Measurements from ENCODE around the gene BUB1B.

DNA sequence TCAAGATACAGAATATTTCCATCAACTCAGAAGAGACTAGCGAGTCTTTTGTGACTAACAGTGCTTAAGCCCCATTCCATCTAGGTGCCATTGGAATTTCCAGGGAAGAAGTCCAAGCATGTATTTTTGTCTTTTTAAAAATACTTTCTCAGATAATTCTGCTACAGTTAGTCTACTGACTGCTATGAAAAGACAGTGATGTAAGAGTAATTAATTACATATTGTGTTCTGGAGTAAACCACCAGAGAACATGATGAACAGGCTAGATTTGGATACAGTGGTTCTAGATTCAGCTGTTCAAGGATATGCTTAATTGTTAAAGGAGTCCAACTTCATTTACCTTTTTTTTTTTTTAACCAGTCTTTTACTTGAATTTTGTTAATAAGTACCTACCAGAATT, 43.2 kb downstream of the BUB1B start:
- TF ChIP-seq, protein P1, sequence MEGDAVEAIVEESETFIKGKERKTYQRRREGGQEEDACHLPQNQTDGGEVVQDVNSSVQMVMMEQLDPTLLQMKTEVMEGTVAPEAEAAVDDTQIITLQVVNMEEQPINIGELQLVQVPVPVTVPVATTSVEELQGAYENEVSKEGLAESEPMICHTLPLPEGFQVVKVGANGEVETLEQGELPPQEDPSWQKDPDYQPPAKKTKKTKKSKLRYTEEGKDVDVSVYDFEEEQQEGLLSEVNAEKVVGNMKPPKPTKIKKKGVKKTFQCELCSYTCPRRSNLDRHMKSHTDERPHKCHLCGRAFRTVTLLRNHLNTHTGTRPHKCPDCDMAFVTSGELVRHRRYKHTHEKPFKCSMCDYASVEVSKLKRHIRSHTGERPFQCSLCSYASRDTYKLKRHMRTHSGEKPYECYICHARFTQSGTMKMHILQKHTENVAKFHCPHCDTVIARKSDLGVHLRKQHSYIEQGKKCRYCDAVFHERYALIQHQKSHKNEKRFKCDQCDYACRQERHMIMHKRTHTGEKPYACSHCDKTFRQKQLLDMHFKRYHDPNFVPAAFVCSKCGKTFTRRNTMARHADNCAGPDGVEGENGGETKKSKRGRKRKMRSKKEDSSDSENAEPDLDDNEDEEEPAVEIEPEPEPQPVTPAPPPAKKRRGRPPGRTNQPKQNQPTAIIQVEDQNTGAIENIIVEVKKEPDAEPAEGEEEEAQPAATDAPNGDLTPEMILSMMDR (IDR thresholded peaks at IDR 0.05), result no peak
- no peak for TF ChIP-seq SIN3A (IDR thresholded peaks at IDR 0.05; ENCODE audit: borderline replicate concordance, low read depth, low read length)
- TF ChIP-seq RCOR1 (IDR thresholded peaks at IDR 0.05; ENCODE audit: low read length), result no peak
- TF ChIP-seq RAD21 (IDR thresholded peaks at IDR 0.05; ENCODE audit: low read length), result no peak
- TF ChIP-seq POLR2AphosphoS5 (IDR thresholded peaks at IDR 0.05; ENCODE audit: low read depth, low read length), result no peak
- TF ChIP-seq, protein P2, sequence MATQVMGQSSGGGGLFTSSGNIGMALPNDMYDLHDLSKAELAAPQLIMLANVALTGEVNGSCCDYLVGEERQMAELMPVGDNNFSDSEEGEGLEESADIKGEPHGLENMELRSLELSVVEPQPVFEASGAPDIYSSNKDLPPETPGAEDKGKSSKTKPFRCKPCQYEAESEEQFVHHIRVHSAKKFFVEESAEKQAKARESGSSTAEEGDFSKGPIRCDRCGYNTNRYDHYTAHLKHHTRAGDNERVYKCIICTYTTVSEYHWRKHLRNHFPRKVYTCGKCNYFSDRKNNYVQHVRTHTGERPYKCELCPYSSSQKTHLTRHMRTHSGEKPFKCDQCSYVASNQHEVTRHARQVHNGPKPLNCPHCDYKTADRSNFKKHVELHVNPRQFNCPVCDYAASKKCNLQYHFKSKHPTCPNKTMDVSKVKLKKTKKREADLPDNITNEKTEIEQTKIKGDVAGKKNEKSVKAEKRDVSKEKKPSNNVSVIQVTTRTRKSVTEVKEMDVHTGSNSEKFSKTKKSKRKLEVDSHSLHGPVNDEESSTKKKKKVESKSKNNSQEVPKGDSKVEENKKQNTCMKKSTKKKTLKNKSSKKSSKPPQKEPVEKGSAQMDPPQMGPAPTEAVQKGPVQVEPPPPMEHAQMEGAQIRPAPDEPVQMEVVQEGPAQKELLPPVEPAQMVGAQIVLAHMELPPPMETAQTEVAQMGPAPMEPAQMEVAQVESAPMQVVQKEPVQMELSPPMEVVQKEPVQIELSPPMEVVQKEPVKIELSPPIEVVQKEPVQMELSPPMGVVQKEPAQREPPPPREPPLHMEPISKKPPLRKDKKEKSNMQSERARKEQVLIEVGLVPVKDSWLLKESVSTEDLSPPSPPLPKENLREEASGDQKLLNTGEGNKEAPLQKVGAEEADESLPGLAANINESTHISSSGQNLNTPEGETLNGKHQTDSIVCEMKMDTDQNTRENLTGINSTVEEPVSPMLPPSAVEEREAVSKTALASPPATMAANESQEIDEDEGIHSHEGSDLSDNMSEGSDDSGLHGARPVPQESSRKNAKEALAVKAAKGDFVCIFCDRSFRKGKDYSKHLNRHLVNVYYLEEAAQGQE (IDR thresholded peaks at IDR 0.05; ENCODE audit: low read depth, low read length), result no peak
- TF ChIP-seq, protein P3, sequence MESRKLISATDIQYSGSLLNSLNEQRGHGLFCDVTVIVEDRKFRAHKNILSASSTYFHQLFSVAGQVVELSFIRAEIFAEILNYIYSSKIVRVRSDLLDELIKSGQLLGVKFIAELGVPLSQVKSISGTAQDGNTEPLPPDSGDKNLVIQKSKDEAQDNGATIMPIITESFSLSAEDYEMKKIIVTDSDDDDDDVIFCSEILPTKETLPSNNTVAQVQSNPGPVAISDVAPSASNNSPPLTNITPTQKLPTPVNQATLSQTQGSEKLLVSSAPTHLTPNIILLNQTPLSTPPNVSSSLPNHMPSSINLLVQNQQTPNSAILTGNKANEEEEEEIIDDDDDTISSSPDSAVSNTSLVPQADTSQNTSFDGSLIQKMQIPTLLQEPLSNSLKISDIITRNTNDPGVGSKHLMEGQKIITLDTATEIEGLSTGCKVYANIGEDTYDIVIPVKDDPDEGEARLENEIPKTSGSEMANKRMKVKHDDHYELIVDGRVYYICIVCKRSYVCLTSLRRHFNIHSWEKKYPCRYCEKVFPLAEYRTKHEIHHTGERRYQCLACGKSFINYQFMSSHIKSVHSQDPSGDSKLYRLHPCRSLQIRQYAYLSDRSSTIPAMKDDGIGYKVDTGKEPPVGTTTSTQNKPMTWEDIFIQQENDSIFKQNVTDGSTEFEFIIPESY (IDR thresholded peaks at IDR 0.05; ENCODE audit: borderline replicate concordance, low read depth), result no peak
- TF ChIP-seq, protein P4, sequence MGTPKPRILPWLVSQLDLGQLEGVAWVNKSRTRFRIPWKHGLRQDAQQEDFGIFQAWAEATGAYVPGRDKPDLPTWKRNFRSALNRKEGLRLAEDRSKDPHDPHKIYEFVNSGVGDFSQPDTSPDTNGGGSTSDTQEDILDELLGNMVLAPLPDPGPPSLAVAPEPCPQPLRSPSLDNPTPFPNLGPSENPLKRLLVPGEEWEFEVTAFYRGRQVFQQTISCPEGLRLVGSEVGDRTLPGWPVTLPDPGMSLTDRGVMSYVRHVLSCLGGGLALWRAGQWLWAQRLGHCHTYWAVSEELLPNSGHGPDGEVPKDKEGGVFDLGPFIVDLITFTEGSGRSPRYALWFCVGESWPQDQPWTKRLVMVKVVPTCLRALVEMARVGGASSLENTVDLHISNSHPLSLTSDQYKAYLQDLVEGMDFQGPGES (IDR thresholded peaks at IDR 0.05; ENCODE audit: low read depth, low read length), result no peak
- TF ChIP-seq NRF1 (IDR thresholded peaks at IDR 0.05; ENCODE audit: low read depth, low read length), result no peak
